HAP-1 (cell line): ENCODE data around the gene IGLL1.
"Not testable (repeated sequence)": the region's sequence is repeated elsewhere in the genome, so short reads cannot be mapped to it uniquely, and the experiment has no call there.

Experiments used
- DNase-seq, 2 experiments: peaks; one replicate each; pipeline ENCODE4 v3.0.0-alpha.2; 2016 to 2020; ENCODE audit warnings: low spot score in 2 of 2
- H3K27me3 ChIP-seq: fragments of 250-450 bp; sonication (Bioruptor Pico); 2 replicates; pipeline ENCODE4 v1.5.1; 2020; ENCODE audit warnings: low read depth, mild to moderate bottlenecking, moderate library complexity
- H3K36me3 ChIP-seq: fragments of 250-450 bp; sonication (Bioruptor Pico); replicated peaks from 2 replicates; pipeline ENCODE4 v1.5.1; 2020; ENCODE audit warnings: mild to moderate bottlenecking
- H3K4me1 ChIP-seq: fragments of 250-450 bp; sonication (Bioruptor Pico); 2 replicates; pipeline ENCODE4 v1.5.1; 2020; ENCODE audit warnings: mild to moderate bottlenecking
- H3K4me3 ChIP-seq: fragments of 250-450 bp; sonication (Bioruptor Pico); 2 replicates; pipeline ENCODE4 v1.5.1; 2020; ENCODE audit warnings: mild to moderate bottlenecking, moderate library complexity
- H3K9me3 ChIP-seq: fragments of 250-450 bp; sonication (Bioruptor Pico); 2 replicates; pipeline ENCODE4 v1.5.1; 2020; ENCODE audit warnings: mild to moderate bottlenecking, moderate library complexity
- in situ Hi-C: fragments of 300-500 bp; cut with MboI; formaldehyde crosslinking; loops from 3 replicates; pipeline ENCODE4 v1.14.3; 2020; ENCODE audit warnings: low sequenced_read_pairs, inconsistent platforms, mixed read lengths

The IGLL1 gene

DNA sequence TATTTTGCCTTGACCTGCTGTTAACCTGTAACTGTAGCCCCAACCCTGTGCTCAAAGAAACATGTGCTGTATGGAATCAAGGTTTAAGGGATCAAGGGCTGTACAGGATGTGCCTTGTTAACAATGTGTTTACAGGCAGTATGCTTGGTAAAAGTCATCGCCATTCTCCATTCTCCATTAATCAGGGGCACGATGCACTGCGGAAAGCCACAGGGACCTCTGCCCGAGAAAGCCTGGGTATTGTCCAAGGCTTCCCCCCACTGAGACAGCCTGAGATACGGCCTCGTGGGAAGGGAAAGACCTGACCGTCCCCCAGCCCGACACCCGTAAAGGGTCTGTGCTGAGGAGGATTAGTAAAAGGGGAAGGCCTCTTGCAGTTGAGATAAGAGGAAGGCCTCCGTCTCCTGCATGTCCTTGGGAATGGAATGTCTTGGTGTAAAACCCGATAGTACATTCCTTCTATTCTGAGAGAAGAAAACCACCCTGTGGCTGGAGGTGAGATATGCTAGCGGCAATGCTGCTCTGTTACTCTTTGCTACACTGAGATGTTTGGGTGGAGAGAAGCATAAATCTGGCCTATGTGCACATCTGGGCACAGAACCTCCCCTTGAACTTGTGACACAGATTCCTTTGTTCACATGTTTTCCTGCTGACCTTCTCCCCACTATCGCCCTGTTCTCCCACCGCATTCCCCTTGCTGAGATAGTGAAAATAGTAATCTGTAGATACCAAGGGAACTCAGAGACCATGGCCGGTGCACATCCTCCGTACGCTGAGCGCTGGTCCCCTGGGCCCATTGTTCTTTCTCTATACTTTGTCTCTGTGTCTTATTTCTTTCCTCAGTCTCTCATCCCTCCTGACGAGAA, 42.0 kb downstream of the IGLL1 start:
- H3K9me3 ChIP-seq, H3K4me3 ChIP-seq, H3K27me3 ChIP-seq, DNase-seq, in situ Hi-C loops, H3K36me3 ChIP-seq: not testable (repeated sequence)
- H3K4me1 ChIP-seq: peaks cover 25% of the 10 kb centered on the region

DNA sequence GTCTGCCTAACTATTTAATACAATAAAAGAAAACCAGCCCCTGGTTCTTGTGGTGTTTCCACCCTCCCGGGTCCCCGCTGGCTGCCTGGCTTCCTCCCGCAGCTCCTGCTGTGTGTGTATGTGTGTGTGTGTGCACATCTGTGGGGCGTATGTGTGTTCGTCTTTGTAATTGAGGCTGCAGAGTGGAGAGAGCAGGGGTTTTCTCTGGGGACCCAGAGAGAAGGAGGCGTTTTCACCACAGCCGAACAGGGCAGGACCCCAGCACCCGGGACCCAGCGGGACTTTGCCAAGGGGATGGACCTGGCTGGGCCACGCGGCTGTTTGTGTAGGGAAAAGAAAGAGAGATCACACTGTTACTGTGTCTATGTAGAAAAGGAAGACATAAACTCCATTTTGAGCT, 42.7 kb downstream of the IGLL1 start:
- in situ Hi-C loops: no loop called here
- DNase-seq: no peak
- H3K4me3 ChIP-seq: no peak overlapping the region
- peaks cover 25% of the 10 kb centered on the region for H3K4me1 ChIP-seq
- H3K36me3 ChIP-seq: no peaks in the 10 kb centered on the region
- no peaks in the 10 kb centered on the region for H3K27me3 ChIP-seq
- no peaks in the 10 kb centered on the region for H3K9me3 ChIP-seq

DNA sequence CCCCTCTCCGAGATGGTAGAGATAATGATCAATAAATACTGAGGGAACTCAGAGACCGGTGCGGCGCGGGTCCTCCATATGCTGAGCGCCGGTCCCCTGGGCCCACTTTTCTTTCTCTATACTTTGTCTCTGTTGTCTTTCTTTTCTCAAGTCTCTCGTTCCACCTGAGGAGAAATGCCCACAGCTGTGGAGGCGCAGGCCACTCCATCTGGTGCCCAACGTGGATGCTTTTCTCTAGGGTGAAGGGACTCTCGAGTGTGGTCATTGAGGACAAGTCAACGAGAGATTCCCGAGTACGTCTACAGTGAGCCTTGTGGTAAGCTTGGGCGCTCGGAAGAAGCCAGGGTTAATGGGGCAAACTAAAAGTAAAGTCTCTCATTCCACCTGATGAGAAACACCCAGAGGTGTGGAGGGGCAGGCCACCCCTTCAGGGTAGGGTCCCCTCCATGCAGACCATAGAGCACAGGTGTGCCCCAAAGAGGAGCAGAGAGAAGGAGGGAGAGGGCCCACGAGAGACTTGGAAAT, 43.2 kb downstream of the IGLL1 start:
- DNase-seq: no peak
- in situ Hi-C loops: no loop called here
- Histone ChIP-seq H3K4me1 (peaks cover 23% of the 10 kb centered on the region), H3K4me3 (no peak overlapping the region), H3K9me3 (no peaks in the 10 kb centered on the region), H3K27me3 (no peaks in the 10 kb centered on the region), H3K36me3 (no peaks in the 10 kb centered on the region)

DNA sequence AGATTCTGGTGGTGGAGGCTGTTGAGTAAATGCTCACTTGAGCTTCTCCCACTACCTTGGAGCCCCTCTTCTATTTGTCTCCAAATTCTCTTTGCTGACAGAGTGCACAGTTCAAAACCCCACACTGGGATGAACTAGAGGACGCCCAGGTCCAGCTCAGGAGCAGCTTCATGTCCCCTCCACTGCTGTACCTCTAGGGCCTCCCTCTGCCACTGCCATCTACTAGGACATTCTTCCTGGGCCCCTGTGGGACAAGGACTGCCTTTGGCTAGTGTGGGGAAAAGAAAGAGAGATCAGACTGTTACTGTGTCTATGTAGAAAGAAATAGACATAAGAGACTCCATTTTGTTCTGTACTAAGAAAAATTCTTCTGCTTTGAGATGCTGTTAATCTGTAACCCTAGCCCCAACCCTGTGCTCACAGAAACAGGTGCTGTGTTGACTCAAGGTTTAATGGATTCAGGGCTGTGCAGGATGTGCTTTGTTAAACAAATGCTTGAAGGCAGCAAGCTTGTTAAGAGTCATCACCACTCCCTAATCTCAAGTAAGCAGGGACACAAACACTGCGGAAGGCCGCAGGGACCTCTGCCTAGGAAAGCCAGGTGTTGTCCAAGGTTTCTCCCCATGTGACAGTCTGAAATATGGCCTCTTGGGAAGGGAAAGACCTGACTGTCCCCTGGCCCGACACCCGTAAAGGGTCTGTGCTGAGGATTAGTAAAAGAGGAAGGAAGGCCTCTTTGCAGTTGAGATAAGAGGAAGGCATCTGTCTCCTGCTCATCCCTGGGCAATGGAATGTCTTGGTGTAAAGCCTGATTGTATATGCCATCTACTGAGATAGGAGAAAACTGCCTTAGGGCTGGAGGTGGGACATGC, 44.1 kb downstream of the IGLL1 start:
- H3K9me3 ChIP-seq, in situ Hi-C loops, H3K36me3 ChIP-seq, H3K4me3 ChIP-seq, H3K27me3 ChIP-seq: not testable (repeated sequence)
- peaks cover 22% of the 10 kb centered on the region for H3K4me1 ChIP-seq
- DNase-seq: peak in 1 of 2 experiments; percentile 65

DNA sequence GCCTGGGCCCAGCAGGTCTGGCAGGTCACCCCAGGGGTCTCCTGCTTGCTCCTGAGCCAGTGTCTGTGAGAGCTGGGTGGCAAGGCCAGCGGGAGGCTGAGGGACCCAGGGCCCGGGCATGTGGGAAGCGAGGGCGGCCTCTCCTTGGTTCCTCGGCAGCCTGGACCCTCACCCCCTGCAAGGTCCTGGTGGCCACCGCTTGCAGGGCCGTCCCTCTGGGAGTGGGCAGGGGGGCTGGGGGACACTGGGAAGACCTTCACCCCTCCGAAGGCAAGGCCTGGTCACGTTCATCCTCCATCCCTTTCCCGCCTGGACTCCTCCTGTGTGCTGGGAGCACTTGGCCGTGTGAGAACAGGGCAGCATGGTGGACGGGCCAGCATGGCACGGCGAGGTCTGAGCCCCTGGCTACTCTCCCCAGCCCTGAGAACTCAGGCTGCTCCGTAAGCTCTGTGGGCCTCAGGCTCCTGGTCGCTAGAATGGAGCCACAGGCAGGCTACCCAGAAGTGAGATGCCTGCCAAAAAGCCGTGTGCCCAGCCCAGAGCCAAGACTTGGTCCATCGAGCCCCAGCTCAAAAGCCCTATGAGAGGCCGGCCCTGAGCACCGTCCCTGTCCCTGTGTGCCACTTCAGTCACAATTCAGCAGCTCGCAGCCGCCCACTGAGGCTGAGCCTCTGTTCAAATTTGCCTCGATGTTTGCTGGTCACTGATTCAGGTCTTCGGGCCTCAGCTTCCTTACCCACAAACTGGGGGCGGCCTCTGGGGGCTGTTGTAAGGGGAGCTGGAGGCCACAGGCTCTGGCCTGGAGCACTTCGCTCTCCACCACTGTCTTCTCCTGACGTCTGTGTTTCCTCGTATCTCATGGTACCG, 45.0 kb downstream of the IGLL1 start:
- Histone ChIP-seq H3K4me1 (peaks cover 22% of the 10 kb centered on the region), H3K4me3 (no peak overlapping the region), H3K9me3 (no peaks in the 10 kb centered on the region), H3K27me3 (no peaks in the 10 kb centered on the region), H3K36me3 (no peaks in the 10 kb centered on the region)
- in situ Hi-C loops: no loop called here
- no peak for DNase-seq

DNA sequence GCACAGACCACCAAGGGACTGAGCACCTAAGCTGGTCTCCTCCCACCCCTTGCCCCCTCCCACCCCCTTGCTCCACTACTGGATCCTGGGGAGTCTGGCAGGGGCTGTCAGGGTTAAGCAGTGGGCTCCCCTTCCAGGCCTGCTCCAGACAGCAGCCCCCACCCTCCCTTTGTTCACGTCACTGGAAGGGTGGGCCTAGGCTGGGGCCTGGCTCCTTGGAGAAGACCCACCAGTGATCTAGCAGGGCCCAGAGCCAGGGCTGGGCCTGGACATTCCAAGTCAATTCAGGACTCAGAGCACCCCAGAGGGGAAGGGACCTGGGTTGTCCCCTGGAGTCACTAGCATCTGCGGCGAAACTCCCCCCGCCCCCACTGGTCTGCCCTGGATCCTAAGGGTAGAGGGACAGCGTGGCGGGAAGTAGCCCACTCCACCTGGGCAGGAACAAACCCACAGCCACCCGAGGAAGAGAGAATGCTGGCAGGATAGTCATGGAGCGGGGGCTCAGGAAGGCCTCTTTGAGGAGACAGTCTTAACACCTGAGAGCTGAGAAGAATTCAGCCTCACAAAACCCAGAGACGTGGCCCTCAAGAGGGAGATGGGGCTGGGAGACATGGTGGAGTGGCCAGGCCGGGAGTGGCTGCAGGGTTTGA, 45.8 kb downstream of the IGLL1 start:
- Histone ChIP-seq H3K9me3 (no peaks in the 10 kb centered on the region), H3K27me3 (no peaks in the 10 kb centered on the region), H3K36me3 (no peaks in the 10 kb centered on the region), H3K4me1 (peaks cover 19% of the 10 kb centered on the region), H3K4me3 (no peak overlapping the region)
- in situ Hi-C loops: no loop called here
- DNase-seq: no peak

DNA sequence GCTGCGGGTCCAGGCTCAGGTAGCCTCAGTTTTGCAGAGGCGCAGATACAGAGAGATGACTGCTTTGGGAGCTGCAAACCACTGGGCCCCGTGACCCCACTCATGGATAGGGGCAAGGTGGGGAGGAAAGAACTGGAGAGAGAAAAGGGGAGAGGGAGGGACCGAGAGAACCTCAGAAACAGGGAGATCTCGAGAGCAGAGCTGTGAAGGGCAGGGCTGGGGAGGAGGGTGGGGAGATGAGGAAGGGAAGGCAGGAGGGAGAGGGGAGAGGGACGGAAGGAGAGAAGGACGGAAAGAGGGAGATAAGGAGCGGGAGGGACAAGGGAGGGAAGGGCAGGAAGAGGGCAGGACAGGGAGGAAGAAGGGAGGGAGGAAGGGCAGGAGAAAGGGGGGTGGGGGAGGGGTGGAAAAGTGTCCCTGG, 46.3 kb downstream of the IGLL1 start:
- in situ Hi-C loops: no loop called here
- Histone ChIP-seq H3K4me3 (no peak overlapping the region), H3K4me1 (peaks cover 14% of the 10 kb centered on the region), H3K27me3 (no peaks in the 10 kb centered on the region), H3K36me3 (no peaks in the 10 kb centered on the region), H3K9me3 (no peaks in the 10 kb centered on the region)
- DNase-seq: no peak

DNA sequence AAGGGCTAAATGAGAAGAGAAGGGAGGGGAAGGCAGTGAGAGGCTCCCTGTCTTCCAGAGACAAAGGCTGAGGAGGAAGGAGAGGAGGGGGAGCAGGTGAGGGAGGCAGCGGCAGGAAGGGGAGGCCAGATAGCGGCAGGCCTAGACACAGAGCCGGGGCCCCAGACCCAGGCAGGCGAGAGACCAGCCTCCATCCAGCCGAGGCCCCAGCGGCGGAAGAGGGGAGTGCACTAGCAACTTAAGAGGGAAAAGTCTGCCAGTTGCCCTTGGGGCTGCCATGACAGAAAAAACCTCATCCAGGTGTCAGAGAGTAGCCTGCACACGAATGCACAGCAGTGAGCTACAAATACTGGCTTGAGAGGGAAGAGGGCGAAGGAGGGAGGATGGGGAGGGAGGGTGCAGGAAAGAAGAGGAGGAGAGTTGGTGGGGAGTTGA, 46.7 kb downstream of the IGLL1 start:
- no peaks in the 10 kb centered on the region for H3K36me3 ChIP-seq
- H3K4me3 ChIP-seq: no peak overlapping the region
- H3K27me3 ChIP-seq: no peaks in the 10 kb centered on the region
- DNase-seq: peak in 1 of 2 experiments; percentile 58
- in situ Hi-C loops: no loop called here
- no peaks in the 10 kb centered on the region for H3K9me3 ChIP-seq
- H3K4me1 ChIP-seq: peaks cover 14% of the 10 kb centered on the region

DNA sequence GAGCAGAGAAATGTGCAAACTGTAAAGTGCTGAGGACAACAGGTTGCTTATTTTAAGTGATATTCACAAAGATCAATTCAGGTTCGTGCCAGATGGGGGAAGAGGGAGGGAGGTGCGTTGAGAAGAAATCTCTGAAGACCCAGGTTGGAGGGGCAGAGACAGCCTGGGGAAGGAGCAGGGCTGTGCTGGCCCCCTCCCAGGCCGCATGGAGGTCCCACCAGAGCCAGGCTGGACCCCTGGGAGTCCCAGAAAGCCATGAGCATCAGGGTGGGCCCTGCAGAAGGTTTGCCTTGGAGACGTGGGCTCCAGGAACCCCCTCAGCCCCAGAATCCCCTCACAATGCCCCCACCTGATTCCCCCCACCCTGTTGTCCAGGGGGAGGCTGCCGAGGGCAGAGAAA, 47.4 kb downstream of the IGLL1 start:
- H3K4me3 ChIP-seq: no peak overlapping the region
- in situ Hi-C loops: no loop called here

DNA sequence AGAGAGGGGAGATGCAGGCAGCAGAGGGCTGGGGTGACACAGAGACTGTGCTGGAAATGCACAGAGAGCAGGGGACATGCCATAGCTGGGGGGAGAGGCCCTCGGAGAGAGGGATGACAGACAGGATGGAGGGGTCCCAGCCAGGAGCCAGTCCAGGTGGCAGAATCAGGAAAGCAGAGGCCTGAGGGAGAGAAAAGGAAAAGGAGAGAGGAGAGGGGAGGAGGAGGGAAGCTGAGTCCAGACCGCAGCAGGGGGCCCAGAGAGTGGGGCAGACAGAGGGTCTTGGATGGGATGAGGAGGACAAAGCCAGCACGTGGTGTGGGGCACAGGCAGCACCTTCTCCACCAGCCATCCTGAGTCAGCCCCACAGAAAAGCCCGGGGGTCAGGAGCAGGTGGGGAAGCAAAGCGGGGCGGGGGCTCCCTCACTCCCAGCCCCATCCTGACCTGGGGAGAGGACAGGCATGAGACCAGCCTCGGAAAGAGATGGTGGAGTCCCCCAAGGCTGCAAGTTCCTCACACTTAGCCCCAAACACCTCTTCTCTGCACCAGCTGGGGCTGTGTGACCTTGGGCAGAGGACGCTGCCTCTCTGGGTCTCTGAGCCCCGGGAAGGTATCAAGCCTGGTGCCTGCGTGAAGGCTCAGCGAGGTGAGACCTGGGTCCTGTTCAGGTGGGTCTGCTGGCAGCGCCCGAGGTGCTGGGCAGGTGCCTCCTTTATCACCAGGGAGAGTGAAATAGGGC, 48.0 kb downstream of the IGLL1 start:
- no peaks in the 10 kb centered on the region for H3K9me3 ChIP-seq
- no peaks in the 10 kb centered on the region for H3K27me3 ChIP-seq
- H3K36me3 ChIP-seq: no peaks in the 10 kb centered on the region
- H3K4me3 ChIP-seq: no peak overlapping the region
- DNase-seq: no peak
- peaks cover 14% of the 10 kb centered on the region for H3K4me1 ChIP-seq
- in situ Hi-C loops: no loop called here

More for the DNA sequence above, 47.4 kb downstream of the IGLL1 start:
- no peak for DNase-seq
- Histone ChIP-seq H3K27me3 (no peaks in the 10 kb centered on the region), H3K9me3 (no peaks in the 10 kb centered on the region), H3K4me1 (peaks cover 14% of the 10 kb centered on the region), H3K36me3 (no peaks in the 10 kb centered on the region)

DNA sequence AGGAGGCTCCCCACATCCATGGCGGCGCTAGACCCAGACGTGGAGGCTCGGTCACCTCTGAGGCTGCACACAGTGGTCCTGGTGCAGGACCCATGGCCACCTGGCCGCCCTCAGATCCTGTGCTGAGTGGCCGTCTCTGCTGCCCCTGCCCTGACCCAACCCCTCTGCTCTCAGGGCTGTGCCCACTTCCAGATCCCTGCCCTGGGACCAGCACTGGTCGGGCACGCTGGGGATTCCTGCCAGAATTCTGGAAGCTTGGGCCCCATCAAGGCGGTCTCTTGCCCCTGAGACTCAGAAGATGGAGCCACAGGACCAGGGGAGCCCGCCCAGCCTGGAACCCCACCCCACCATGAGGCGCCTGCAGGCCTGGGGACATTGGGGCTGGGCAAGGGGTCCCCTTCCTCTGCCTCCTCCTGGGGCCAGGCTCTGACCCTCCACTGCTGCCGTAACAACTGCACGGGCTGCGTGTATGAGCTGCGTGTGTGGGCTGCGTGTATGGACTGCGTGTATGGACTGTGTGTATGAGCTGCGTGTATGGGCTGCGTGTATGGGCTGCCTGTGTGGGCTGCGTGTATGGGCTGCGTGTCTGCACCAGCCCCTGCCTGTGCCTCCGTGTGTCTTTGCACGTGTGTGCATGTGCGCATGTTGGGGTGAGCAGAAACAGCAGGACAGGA, 48.7 kb downstream of the IGLL1 start:
- Histone ChIP-seq H3K4me1 (peaks cover 9% of the 10 kb centered on the region), H3K4me3 (no peak overlapping the region), H3K9me3 (no peaks in the 10 kb centered on the region), H3K36me3 (no peaks in the 10 kb centered on the region), H3K27me3 (no peaks in the 10 kb centered on the region)
- no peak for DNase-seq
- in situ Hi-C loops: no loop called here

DNA sequence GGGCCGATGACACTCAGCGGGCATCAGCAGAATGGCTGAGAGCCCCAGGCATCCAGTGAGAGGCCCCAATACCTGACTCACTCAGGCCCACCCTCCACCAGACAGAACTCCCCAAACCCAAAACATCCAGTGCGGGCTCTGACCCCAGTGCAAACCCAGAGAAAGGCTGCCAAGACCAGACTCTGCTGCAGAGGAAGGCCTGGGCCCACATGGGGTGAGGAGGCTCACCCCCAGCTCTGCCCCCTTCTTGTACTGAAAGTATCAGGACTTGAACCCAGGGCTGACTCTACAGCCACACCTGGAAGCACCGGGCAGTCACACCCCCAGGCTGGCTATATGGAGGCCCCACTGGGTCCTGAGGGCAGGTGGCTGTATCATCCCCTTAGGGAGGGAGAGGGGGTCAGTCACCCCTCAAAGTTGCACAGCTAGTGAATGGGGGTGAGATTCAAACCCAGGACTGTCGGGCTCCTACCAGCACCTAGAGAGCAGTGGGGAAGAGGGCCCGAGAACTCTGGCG, 49.3 kb downstream of the IGLL1 start:
- Histone ChIP-seq H3K36me3 (no peaks in the 10 kb centered on the region), H3K4me1 (peaks cover 4% of the 10 kb centered on the region)

More for the DNA sequence above, 49.3 kb downstream of the IGLL1 start:
- no peak for DNase-seq
- no peak overlapping the region for H3K4me3 ChIP-seq
- no peaks in the 10 kb centered on the region for H3K9me3 ChIP-seq
- no peaks in the 10 kb centered on the region for H3K27me3 ChIP-seq
- in situ Hi-C loops: no loop called here
